ENCODE results near the gene SULF2. TPM values are rescaled to one million over a fixed set of nuclear protein-coding genes. Genes with fewer than 3 reads are reported as not detected.

SULF2 gene
- total RNA-seq, 4 donors from 2014 or later: 16.5 to 49.4 (median 31.1) TPM

DNA sequence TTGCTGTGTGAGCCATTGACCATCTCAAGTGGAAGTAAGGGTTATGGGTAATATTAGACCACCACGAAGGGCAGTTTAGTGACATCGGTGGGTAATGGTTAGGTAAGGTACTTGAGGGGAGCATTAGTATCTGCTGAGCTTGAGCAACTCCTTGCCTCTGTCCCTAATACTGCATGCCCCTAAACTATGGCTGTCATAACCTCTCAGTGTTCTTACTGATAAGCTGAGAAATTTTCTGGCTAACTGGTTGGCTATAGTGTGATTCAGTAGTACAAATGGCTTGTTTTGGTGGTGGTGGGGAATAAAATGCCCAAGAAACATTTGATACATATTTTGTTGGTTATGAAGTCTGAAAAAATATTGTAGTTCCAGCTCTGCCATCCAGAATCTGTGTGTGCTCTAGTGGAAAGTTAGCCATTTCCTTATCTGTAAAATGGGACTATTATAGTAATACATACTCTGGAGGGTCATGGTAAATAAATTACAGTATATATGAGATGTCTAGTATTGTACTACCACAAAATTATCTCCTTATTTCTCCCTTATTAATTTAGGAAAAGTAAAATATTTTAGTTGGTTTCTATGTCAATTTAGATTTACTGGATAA, 170.5 kb downstream of the SULF2 start:
- TF ChIP-seq, protein P1, sequence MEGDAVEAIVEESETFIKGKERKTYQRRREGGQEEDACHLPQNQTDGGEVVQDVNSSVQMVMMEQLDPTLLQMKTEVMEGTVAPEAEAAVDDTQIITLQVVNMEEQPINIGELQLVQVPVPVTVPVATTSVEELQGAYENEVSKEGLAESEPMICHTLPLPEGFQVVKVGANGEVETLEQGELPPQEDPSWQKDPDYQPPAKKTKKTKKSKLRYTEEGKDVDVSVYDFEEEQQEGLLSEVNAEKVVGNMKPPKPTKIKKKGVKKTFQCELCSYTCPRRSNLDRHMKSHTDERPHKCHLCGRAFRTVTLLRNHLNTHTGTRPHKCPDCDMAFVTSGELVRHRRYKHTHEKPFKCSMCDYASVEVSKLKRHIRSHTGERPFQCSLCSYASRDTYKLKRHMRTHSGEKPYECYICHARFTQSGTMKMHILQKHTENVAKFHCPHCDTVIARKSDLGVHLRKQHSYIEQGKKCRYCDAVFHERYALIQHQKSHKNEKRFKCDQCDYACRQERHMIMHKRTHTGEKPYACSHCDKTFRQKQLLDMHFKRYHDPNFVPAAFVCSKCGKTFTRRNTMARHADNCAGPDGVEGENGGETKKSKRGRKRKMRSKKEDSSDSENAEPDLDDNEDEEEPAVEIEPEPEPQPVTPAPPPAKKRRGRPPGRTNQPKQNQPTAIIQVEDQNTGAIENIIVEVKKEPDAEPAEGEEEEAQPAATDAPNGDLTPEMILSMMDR (IDR thresholded peaks at IDR 0.05; ENCODE audit: low read depth): no peak

DNA sequence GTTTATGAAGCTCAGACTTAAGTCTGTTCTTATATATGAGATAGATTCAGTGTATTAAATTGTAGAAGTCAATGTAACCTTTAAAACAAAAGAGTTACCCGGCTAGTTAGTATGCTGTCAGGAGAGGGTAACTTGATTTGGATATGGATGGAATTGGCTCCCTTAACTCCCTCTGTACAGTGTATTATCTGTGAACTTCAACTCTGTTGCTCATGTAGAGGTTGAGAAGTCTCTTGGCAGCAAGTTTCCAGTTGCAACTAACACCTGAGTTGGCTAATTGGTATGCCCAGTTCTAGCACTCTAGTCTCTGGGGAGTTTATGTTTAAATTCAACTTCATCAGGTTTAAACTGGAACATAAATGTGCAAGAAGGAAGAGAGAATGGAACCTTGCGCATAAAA, 172.6 kb downstream of the SULF2 start:
- TF ChIP-seq, protein P1 (IDR thresholded peaks at IDR 0.05; ENCODE audit: low read depth): no peak

DNA sequence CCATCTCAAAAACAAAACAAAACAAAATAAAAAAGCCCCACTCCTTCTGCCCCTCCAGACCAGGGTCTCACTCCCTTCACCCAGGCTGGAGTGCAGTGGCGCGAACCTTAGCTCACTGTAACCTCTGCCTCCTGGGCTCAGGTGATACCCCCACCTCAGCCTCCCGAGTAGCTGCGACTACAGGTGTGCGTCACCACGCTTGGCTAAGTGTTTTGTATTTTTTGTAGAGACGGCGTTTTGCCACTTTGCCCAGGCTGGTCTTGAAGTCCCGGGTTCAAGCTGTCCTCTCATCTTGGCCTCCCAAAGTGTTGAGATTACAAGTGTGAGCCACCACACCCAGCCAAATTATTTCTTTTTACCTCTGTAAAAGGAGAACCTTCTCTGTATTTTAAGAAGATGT, 173.5 kb downstream of the SULF2 start:
- TF ChIP-seq, protein P1 (IDR thresholded peaks at IDR 0.05; ENCODE audit: low read depth): no peak

DNA sequence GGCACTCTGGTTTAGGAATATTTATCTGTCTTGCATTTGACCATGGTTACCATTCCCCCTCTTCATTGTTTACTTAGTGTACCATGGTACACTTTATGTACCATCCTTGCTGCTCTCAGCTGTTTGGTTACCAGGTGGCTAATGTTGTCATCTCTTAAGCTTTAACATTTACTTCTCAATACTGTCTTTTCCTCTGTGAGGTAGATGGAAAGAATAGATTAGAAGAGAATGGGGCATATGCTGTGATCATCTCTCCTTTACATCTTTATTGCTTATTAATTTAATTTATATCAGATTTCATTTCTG, 174.4 kb downstream of the SULF2 start:
- TF ChIP-seq, protein P1 (IDR thresholded peaks at IDR 0.05; ENCODE audit: low read depth): no peak

DNA sequence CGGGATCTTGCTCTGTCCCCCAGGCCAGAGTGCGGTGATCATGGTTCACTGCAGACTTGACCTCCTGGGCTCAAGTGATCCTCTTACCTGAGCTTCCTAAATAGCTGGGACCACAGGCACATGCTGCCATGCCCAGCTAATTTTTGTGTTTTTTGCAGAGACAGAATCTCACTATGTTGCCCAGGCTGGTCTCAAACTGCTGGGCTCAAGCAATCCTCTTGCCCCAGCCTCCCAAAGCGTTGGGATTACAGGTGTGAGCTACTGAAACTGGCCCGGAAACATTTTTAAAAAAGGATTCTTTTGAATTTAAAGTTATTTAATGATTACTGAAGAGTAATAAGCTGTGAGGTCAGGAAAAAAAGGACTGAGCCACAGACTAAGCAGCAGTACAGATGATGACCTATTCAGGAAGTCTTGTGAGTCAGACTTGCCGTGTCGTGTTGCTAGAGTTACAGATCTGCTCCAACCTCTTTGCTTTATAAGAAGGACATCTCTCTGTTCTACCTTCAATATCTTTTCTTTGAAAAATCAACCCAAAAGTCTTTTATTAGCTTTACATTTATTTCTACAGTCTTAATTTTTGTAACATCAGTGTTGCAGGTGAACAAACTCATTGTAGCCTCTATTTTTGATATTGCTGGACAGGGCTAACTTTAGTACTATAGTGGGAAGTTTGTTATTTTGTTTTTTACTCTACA, 174.9 kb downstream of the SULF2 start:
- TF ChIP-seq, protein P1 (IDR thresholded peaks at IDR 0.05; ENCODE audit: low read depth): no peak

DNA sequence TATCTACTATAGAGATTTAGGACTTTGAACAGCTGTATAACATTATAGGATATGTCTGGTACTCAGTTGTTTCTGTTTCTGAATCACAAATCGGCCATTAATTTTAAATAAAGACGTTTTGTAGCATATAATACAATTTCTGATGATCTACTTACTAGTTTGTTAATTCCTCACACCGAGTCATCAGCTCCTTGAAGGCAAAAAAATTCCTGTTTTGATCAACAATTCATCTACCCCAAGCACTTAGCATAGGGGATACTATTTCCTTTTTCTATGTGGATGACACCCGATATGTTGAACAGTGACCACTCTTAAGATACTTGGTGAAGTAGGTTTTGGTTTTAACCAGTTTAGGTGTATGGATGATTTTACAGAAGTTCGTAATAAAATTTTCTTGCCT, 176.3 kb downstream of the SULF2 start:
- TF ChIP-seq, protein P1 (IDR thresholded peaks at IDR 0.05; ENCODE audit: low read depth): no peak

Small RNA genes lying within 50 kb of the gene (small RNA-seq; reads per million reads assigned to genes)
- gene RNU7-173P: not detected

Data from subcutaneous adipose tissue (tissue), 4 donors.